GM18909 (cell line): ENCODE measurements around the gene NUP155.
"Not testable (repeated sequence)": the region's sequence is repeated elsewhere in the genome, so short reads cannot be mapped to it uniquely, and the experiment has no call there.

Experiments
- ATAC-seq: cut with Tn5 transposase; IDR thresholded peaks from one replicate; pipeline ENCODE4 v1.9.1; 2021; ENCODE audit warnings: mild to moderate bottlenecking; ENCODE audit not compliant: unreplicated experiment, poor library complexity

NUP155 gene

DNA sequence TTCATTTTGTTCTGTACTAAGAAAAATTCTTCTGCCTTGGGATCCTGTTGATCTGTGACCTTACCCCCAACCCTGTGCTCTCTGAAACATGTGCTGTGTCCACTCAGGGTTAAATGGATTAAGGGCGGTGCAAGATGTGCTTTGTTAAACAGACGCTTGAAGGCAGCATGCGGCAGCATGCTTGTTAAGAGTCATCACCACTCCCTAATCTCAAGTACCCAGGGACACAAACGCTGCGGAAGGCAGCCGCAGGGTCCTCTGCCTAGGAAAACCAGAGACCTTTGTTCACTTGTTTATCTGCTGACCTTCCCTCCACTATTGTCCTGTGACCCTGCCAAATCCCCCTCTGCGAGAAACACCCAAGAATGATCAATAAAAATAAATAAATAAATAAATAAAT, 74.6 kb downstream of the NUP155 start:
- ATAC-seq: not testable (repeated sequence)

DNA sequence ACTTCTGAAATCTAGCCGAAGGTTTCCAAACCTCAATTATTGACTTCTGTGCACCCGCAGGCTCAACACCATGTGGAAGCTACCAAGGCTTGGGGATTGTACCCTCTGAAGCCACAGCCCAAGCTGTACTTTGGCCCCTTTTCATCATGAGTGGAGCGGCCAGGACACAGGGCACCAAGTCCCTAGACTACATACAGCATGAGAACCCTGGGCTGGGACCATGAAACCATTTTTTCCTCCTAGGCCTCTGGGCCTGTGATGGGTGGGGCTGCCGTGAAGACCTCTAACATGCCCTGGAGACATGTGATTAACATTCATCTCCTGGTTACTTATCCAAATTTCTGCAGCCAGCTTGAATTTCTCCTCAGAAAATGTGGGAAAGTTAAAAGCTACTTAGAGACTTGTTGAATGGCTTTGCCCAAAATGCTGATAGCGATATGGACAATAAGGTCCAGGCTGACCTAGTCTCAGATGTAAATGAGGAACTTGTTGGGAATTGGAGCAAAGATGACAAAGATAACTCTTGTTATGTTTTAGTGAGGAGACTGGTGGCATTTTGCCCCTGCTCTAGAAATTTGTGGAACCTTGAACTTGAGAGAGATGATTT, 87.6 kb downstream of the NUP155 start:
- no peak for ATAC-seq

DNA sequence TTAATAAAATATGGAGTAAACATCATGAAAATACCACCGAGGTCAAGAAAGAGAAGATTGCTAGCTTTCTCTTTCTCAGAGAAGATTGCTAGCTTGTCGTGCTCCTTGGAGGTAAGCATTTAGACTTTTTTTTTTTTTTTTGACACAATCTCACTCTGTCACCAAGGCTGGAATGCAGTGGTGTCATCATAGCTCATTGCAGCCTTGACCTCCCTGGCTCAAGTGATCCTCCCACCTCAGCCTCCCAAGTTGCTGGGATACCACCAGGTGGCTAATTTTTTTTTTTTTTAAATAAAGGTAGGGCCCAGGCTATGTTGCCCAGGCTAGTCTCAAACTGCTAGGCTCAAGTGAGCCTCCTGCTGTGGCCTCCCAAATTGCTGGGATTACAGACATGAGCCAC, 95.4 kb downstream of the NUP155 start:
- no peak for ATAC-seq

DNA sequence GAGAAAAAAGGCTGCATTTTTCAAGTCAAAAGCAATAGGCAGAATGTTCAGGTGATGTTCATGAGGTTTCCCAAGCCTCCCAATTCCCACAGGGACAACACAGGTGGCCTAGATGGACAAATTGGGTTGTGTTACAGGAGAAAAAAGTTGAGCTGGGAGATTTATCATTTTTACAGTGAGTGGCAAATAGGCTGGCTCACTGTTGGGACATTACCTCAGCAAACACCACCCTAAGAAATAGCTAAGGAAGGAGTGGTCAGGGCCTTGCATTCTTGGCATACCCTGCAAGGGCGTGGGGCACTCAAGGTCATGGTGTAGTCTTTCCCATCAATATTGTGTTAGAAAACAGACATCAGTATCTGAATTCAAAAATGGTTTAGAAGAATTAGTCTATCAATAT, 98.4 kb downstream of the NUP155 start:
- no peak for ATAC-seq

DNA sequence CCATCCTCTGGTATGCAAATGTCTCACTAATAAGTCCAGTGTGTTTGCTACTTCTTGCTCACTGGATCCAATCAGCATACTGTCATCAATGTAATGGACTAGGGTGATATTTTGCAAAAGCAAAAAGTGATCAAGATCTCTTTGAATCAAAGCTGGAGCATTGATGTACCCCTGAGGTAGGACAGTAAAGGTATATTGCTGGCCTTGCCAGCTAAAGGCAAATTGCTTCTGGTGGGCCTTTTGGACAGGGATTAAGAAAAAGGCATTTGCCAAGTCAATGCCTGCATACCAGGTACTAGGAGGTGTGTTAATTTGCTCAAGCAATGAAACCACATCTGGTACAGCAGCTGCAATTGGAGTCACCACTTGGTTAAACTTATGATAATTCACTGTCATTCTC, 102.8 kb downstream of the NUP155 start:
- ATAC-seq: not testable (repeated sequence)

DNA sequence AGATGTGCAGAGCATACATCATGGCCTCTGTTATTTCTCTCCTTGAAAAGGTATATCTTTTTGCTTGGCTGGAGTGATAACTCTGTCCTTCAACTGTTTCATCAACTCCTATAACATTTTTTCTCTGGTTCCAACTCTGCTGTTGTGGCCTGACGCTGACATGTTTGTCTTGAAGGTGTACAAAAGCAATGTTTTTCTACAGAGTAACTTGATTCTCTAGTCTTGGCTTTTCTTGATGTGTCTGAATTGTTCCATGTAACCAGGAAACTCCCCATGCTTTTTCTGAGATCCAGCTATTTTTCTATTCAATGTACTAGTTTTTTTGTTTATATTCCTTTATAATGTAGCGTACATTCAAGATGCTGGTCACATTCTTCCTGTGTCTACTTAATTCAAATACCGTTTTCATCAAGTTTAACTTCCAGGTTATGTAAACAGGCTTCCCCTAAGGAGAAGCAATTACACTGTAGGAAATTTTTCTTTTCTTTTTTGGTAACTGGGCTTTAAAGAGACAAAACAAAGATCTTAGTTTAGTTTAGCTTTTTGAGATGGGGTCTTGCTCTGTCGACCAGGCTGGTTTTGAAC, 115.0 kb downstream of the NUP155 start:
- ATAC-seq: no peak

DNA sequence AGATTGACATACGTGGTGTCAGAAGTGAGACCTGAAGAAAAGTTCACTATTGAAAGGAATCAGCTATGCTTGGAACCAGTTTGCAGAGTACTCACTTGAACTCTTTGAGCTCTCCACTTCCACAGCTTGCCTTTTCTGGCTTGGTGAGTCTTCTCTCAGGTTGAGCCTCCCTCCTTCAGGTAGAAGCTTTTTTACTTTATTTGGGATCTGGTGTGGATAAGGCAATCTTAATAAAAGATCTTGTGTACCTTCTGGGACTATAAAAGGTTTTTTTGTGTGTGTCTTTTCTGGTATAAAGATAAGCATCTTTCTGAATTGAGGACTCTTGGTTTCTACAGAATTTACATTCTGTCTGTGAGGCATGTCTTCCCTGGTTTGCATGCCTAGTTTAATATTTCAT, 116.3 kb downstream of the NUP155 start:
- no peak for ATAC-seq

DNA sequence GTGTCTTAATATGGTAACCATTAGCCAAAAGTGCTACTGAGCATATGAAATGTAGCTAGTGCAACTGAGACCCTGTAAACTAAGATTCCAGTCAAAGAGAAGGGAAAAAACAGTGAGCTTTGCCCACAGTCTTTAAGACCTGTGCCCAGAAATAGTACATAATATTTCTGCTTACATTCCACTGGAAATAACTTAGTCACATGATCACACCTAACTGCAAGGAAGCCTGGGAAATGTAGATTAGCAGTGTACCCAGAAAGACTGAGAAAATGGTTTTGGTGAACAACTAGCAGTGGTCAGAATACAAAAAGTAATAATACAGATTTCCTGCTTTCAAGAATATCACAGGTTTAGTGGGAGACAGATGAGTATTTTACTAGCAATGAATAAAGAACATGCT, 119.2 kb downstream of the NUP155 start:
- no peak for ATAC-seq

DNA sequence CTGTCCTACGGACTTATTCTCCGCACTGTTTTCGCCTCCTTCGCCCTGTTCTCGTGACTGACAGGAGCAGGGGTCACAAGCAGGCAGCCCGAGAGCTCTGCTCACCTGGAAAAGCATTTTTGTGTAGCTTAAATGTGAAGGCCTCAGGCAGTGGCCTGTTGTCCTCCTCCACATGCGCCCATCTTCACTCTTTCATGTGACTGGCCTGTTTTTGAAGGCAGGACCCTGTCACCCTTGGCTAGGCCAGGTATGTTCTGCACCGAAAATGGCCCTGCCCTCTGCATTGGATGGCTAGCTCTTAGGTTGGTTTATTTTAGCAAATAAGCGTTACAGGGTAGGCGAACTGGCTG, 121.1 kb downstream of the NUP155 start:
- no peak for ATAC-seq

DNA sequence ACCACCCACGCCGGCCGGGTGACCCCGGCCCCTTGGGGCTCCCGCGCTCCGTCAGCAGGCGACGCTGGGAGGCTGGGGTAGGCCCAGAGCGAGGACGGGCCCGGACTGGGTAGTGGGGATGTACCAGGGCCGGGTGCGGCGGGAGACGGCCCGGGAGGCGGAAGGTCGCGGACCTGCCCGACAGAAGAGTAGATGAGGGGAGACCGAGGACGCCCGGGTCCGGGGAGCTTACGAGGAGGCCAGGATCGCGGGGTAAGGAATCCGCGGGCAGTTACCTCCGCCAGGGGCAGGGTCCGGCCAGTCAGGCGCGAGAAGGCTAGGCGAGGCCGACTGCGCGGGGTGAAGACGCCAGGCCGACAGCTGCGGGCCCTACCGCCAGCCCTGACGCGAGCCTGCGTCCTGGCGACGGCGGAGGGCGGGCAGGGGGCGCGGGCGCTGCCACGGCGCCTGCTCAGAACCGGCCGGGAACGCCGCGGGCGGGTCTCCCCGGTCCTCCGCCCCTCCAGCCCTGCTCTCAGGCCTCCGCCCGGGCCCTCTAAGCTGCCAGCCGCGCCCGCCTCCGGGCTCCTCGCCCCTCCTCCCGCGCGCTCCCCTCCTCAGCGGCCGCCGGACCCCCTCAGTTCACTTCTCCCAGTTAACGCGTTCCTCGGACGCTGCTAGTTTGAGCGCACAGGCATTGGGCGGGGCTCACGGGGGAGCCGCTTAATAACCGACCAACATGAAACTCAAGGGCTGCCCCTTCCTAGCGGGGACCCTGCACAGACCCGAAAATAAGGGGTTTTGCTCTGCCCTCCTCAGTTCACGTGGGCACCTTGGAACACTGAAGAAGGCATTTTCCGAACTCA, 121.7 kb downstream of the NUP155 start, which contains the start of gene CPLANE1:
TSS of gene CPLANE1 (minus strand) at position 407 of the 845 bp plus-strand sequence. CDS start 1,678 bp downstream, outside the sequence.
- ATAC-seq: peak; percentile 86

DNA sequence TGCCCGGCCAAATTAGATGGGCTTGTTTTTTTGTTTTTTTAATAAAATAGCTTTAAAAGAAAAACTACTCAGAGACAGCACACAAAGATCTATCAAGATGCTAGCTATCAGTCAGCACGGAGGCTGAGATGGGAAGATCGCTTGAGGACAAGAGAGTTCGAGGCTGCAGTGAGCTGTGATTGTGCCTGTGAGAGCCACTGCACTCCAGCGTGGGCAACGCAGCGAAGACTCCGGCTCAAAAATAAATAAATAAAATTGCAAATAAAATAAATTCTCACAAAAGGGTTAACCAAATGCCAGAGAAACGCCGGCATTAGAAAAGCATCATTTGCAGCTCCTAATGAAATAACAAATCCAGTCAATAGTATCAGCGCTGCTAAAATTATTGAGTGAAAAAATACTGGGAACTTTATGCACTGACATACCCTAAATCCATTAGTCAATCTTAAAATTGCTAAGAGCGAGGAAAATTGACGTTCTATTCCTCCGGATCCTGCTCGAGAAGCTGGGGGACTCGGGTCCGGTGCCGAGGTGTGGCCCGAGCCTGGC, 122.4 kb downstream of the NUP155 start:
- ATAC-seq: no peak

DNA sequence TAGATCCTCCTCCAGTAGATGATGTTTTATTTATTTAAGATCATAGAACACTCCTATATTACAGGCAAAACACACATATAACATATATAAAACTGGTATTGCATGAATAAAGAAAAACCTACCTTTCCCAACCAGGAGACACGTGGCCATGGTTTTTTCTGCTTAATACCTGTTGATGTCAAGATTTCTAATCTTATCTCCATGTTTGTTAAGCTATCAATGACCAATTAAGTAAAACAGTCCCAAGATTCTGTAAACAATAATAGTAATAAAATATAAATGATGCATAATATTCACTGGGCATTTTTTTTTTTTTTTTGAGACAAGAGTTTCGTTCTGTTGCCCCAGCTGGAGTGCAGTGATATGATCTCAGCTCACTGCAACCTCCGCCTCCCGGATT, 123.4 kb downstream of the NUP155 start:
- no peak for ATAC-seq

DNA sequence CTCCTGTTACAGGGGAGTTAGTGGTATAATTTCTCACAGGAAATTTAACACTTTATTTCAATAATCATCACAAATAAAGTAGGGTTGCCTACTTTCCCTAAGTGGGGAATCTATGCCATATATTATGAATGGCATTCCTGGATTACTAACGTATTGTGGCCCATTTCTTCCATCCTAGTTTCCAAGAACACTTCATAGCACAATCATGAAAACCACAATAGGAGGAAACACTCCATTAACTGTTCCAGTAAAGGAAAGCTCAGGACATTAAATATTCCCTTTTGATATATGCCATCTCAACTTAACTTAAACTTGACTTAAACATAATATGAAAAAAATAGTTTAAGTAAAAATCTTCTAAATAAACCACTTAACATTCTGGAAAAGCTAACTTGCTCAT, 123.9 kb downstream of the NUP155 start:
- ATAC-seq: no peak
